Activated T-cell treated with anti-CD3 and anti-CD28 coated beads, Interleukin-2, amount 50 U/mL, for 72 hours (primary cell): ENCODE data around the gene MUC5AC. TPM values are rescaled to one million over a fixed set of nuclear protein-coding genes. Genes with fewer than 3 reads are reported as not detected.
"Not testable (repeated sequence)": the region's sequence is repeated elsewhere in the genome, so short reads cannot be mapped to it uniquely, and the experiment has no call there.

Experiments used
- ATAC-seq, 2 donors: fragments of 150-1000 bp; cut with Tn5 transposase; replicated peaks in 1 of 2; 2 replicates each; pipeline ENCODE4 v1.10.0; 2021; ENCODE audit warnings: moderate library complexity in 2 of 2, mild to moderate bottlenecking in 1 of 2
- DNase-seq, 2 donors: peaks; one replicate each; pipeline ENCODE4 v3.0.0; 2021 to 2022; ENCODE audit warnings: mixed read lengths in 1 of 2
- H3K27ac Mint-ChIP-seq: one replicate; pipeline ENCODE4 v1.8.0; 2022; ENCODE audit warnings: mild to moderate bottlenecking, moderate library complexity, mixed read lengths
- H3K27me3 Mint-ChIP-seq: one replicate; pipeline ENCODE4 v1.8.0; 2022; ENCODE audit warnings: low read depth, mixed read lengths
- H3K36me3 Mint-ChIP-seq, 2 donors: one replicate each; pipeline ENCODE4 v1.8.0; 2022; ENCODE audit warnings: mixed read lengths in 2 of 2, mild to moderate bottlenecking in 1 of 2; ENCODE audit not compliant: insufficient read depth in 2 of 2
- H3K4me1 Mint-ChIP-seq: one replicate; pipeline ENCODE4 v1.8.0; 2022; ENCODE audit warnings: low read depth, mixed read lengths
- H3K4me3 Mint-ChIP-seq, 2 donors: one replicate each; pipeline ENCODE4 v1.8.0; 2022; ENCODE audit warnings: mild to moderate bottlenecking in 2 of 2, mixed read lengths in 2 of 2, moderate library complexity in 2 of 2
- H3K9me3 Mint-ChIP-seq, 2 donors: one replicate each; pipeline ENCODE4 v1.8.0; 2022; ENCODE audit warnings: mixed read lengths in 2 of 2
- total RNA-seq, 2 donors: library from RNA; stranded (reverse); gene quantifications; one replicate each; pipeline ENCODE4 v1.2.3, GENCODE V29; 2022

The MUC5AC gene
- total RNA-seq, 2 donors from 2014 or later: not detected

GRCh38 chr11:1241706-1242105 is 84.0 kb downstream of the MUC5AC start:
- no peaks in the 10 kb centered on the region for H3K4me1 Mint-ChIP-seq
- no peaks in the 10 kb centered on the region for H3K9me3 Mint-ChIP-seq
- no peaks in the 10 kb centered on the region for H3K27me3 Mint-ChIP-seq
- H3K36me3 Mint-ChIP-seq: no peaks in the 10 kb centered on the region
- no peak overlapping the region for H3K27ac Mint-ChIP-seq
- ATAC-seq: no peak
- H3K4me3 Mint-ChIP-seq: no peak overlapping the region
- DNase-seq: no peak

GRCh38 chr11:1242289-1242688 is 84.5 kb downstream of the MUC5AC start:
- Mint-ChIP-seq H3K4me3 (no peak overlapping the region), H3K27me3 (no peaks in the 10 kb centered on the region), H3K9me3 (no peaks in the 10 kb centered on the region), H3K4me1 (no peaks in the 10 kb centered on the region), H3K27ac (no peak overlapping the region), H3K36me3 (no peaks in the 10 kb centered on the region)
- DNase-seq (no peak), ATAC-seq (no peak)

- H3K9me3 Mint-ChIP-seq, H3K36me3 Mint-ChIP-seq, H3K27me3 Mint-ChIP-seq, ATAC-seq, H3K27ac Mint-ChIP-seq, H3K4me1 Mint-ChIP-seq, H3K4me3 Mint-ChIP-seq, DNase-seq: not testable (repeated sequence)
These were observed 85.0 kb downstream of the MUC5AC start for GRCh38 chr11:1242751-1243150.

GRCh38 chr11:1243521-1243920 is 85.8 kb downstream of the MUC5AC start:
- H3K36me3 Mint-ChIP-seq, H3K4me3 Mint-ChIP-seq, DNase-seq, H3K9me3 Mint-ChIP-seq, H3K27ac Mint-ChIP-seq, H3K27me3 Mint-ChIP-seq, ATAC-seq, H3K4me1 Mint-ChIP-seq: not testable (repeated sequence)

- not testable (repeated sequence) for ATAC-seq, DNase-seq, H3K36me3 Mint-ChIP-seq, H3K27ac Mint-ChIP-seq, H3K9me3 Mint-ChIP-seq, H3K4me3 Mint-ChIP-seq, H3K27me3 Mint-ChIP-seq, H3K4me1 Mint-ChIP-seq
These were observed 86.8 kb downstream of the MUC5AC start for GRCh38 chr11:1244557-1244956.

GRCh38 chr11:1245717-1246116 is 88.0 kb downstream of the MUC5AC start:
- not testable (repeated sequence) for H3K36me3 Mint-ChIP-seq, H3K9me3 Mint-ChIP-seq

GRCh38 chr11:1246301-1246700 is 88.5 kb downstream of the MUC5AC start:
- ATAC-seq, DNase-seq, H3K27ac Mint-ChIP-seq, H3K36me3 Mint-ChIP-seq, H3K9me3 Mint-ChIP-seq, H3K4me3 Mint-ChIP-seq, H3K27me3 Mint-ChIP-seq, H3K4me1 Mint-ChIP-seq: not testable (repeated sequence)

More at GRCh38 chr11:1245717-1246116, 88.0 kb downstream of the MUC5AC start:
- H3K27me3 Mint-ChIP-seq, H3K4me3 Mint-ChIP-seq, DNase-seq, H3K4me1 Mint-ChIP-seq, ATAC-seq, H3K27ac Mint-ChIP-seq: not testable (repeated sequence)

GRCh38 chr11:1247026-1247425 is 89.3 kb downstream of the MUC5AC start:
- not testable (repeated sequence) for H3K4me3 Mint-ChIP-seq, H3K4me1 Mint-ChIP-seq, H3K36me3 Mint-ChIP-seq, H3K27ac Mint-ChIP-seq, ATAC-seq, DNase-seq, H3K27me3 Mint-ChIP-seq, H3K9me3 Mint-ChIP-seq

- not testable (repeated sequence) for H3K36me3 Mint-ChIP-seq, H3K9me3 Mint-ChIP-seq, H3K27me3 Mint-ChIP-seq, ATAC-seq, DNase-seq, H3K27ac Mint-ChIP-seq, H3K4me1 Mint-ChIP-seq, H3K4me3 Mint-ChIP-seq
These were observed 91.2 kb downstream of the MUC5AC start for GRCh38 chr11:1248951-1249350.

- not testable (repeated sequence) for H3K9me3 Mint-ChIP-seq, H3K27ac Mint-ChIP-seq, H3K4me1 Mint-ChIP-seq, H3K4me3 Mint-ChIP-seq, H3K36me3 Mint-ChIP-seq, DNase-seq, H3K27me3 Mint-ChIP-seq, ATAC-seq
These were observed 92.7 kb downstream of the MUC5AC start for GRCh38 chr11:1250411-1250810.

Other genes with a start within 250 kb of the MUC5AC start
- 10 to 100 TPM; 33.9 to 44.2 TPM for gene CHID1, start 247.1 kb upstream of the MUC5AC start, total RNA-seq
- gene AP2A2, start 232.1 kb upstream of the MUC5AC start, total RNA-seq: 10 to 100 TPM; 49.5 to 57.0 TPM
- not detected for gene MUC6, start 121.2 kb upstream of the MUC5AC start, total RNA-seq
- not detected for gene MUC2, start 83.1 kb upstream of the MUC5AC start, total RNA-seq
- not detected for gene MUC5B, start 65.1 kb downstream of the MUC5AC start, total RNA-seq
- 10 to 100 TPM; 32.9 to 34.1 TPM for gene TOLLIP, start 151.7 kb downstream of the MUC5AC start, total RNA-seq
- gene BRSK2, start 232.0 kb downstream of the MUC5AC start, total RNA-seq: under 1 TPM; 0.51 to 0.84 TPM